ENCODE measurements around the gene EYA3.
"Not testable (repeated sequence)": the region's sequence is repeated elsewhere in the genome, so short reads cannot be mapped to it uniquely, and the experiment has no call there.

- not testable (repeated sequence) for TF ChIP-seq EZH2 (IDR thresholded peaks at IDR 0.05; ENCODE audit: borderline replicate concordance, low read depth, low read length, severe bottlenecking)
- TF ChIP-seq, protein P1, sequence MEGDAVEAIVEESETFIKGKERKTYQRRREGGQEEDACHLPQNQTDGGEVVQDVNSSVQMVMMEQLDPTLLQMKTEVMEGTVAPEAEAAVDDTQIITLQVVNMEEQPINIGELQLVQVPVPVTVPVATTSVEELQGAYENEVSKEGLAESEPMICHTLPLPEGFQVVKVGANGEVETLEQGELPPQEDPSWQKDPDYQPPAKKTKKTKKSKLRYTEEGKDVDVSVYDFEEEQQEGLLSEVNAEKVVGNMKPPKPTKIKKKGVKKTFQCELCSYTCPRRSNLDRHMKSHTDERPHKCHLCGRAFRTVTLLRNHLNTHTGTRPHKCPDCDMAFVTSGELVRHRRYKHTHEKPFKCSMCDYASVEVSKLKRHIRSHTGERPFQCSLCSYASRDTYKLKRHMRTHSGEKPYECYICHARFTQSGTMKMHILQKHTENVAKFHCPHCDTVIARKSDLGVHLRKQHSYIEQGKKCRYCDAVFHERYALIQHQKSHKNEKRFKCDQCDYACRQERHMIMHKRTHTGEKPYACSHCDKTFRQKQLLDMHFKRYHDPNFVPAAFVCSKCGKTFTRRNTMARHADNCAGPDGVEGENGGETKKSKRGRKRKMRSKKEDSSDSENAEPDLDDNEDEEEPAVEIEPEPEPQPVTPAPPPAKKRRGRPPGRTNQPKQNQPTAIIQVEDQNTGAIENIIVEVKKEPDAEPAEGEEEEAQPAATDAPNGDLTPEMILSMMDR (IDR thresholded peaks at IDR 0.05; ENCODE audit: borderline replicate concordance, extremely low read depth, low read length, poor library complexity, severe bottlenecking), result not testable (repeated sequence)
Observed at GRCh38 chr1:27994526-27994925, 93.9 kb downstream of the EYA3 start.

Measured in DND-41 (cell line).